K562 (cell line): ENCODE data around the gene GAB2. TPM values are rescaled to one million over a fixed set of nuclear protein-coding genes. Genes with fewer than 3 reads are reported as not detected.
A peak's percentile ranks its signal among the peaks of the same experiment; 100 is the strongest.

Experiments used
- ATAC-seq: fragments of 200-7000 bp; cut with Tn5 transposase; 3 replicates; pipeline ENCODE4 v1.9.1; 2020; ENCODE audit warnings: moderate library complexity
- BruUV-seq: library from RNA; stranded (reverse); fragments of 400-500 nt; replicated peaks from 2 replicates; lab custom pipeline; 2021; lab: Mats Ljungman, UMichigan
- CTCF ChIA-PET: fragments of 300-600 bp; formaldehyde crosslinking; extraction: SDS; loops from one replicate; lab custom pipeline; 2021; ENCODE audit warnings: low intra/inter-chr PET ratio; lab: Yijun Ruan, JAX
- POLR2A ChIA-PET: fragments of 300-600, 350-650 bp; sonication (Branson Sonifier 250); formaldehyde crosslinking; extraction: SDS; loops from one replicate; lab custom pipeline; 2021; ENCODE audit warnings: antibody characterized with exemption, inconsistent platforms; lab: Yijun Ruan, JAX
- DNase-seq, 4 experiments: peaks; one replicate each; pipeline versions ENCODE4 v3.0.0 to v3.0.0-alpha.2; 2011 to 2018; ENCODE audit warnings: low spot score in 3 of 4, mixed read lengths in 3 of 4; ENCODE audit errors: extremely low read depth in 1 of 4
- FAIRE-seq: peaks from 2 replicates; lab custom pipeline; 2011; peaks lifted over from hg19 to GRCh38; lab: Jason Lieb, UNC
- H2AFZ ChIP-seq: 2 replicates; pipeline ENCODE4 v1.6.0; 2011; ENCODE audit warnings: low read depth, low read length, control low read depth, inconsistent platforms
- H3K27ac ChIP-seq: fragments of 200-600 bp; 3 replicates; pipeline ENCODE4 v1.8.0; 2011; ENCODE audit warnings: low read depth, mild to moderate bottlenecking, control low read depth, inconsistent platforms, low read length, moderate library complexity, mixed read lengths; ENCODE audit errors: extremely low read depth
- H3K27me3 ChIP-seq, 2 experiments: fragments of 300-600 bp in 1 of 2; 2 replicates in 1 of 2; 3 replicates in 1 of 2; pipeline versions ENCODE4 v1.6.0 to v1.8.0; 2011; ENCODE audit warnings: inconsistent platforms in 2 of 2, low read length in 2 of 2, mild to moderate bottlenecking in 1 of 2, mixed read lengths in 1 of 2, moderate library complexity in 1 of 2; ENCODE audit not compliant: control insufficient read depth in 2 of 2, insufficient read depth in 2 of 2
- H3K36me3 ChIP-seq: fragments of 300-600 bp; 3 replicates; pipeline ENCODE4 v1.8.0; 2011; ENCODE audit warnings: mild to moderate bottlenecking, low read length, inconsistent platforms; ENCODE audit not compliant: control insufficient read depth, insufficient read depth
- H3K4me1 ChIP-seq, 2 experiments: fragments of 200-600 bp in 1 of 2; replicated peaks in 1 of 2; 2 replicates in 1 of 2; 3 replicates in 1 of 2; pipeline versions ENCODE4 v1.5.1 to v1.8.0; 2011; ENCODE audit warnings: inconsistent platforms in 2 of 2, low read length in 2 of 2, mild to moderate bottlenecking in 1 of 2, mixed read lengths in 1 of 2, moderate library complexity in 1 of 2; ENCODE audit not compliant: control insufficient read depth in 2 of 2, insufficient read depth in 2 of 2
- H3K4me2 ChIP-seq: 2 replicates; pipeline ENCODE4 v1.6.1; 2011; ENCODE audit warnings: low read length, control low read depth, inconsistent platforms, mixed read lengths; ENCODE audit not compliant: insufficient read depth
- H3K4me3 ChIP-seq: fragments of 200-600 bp; sonication (generic), shearing (Covaris generic); 2 replicates; pipeline ENCODE4 v1.5.1; 2016; ENCODE audit warnings: control low read depth, inconsistent platforms
- H3K79me2 ChIP-seq: fragments of 200-600 bp; 3 replicates; pipeline ENCODE4 v1.8.0; 2011; ENCODE audit warnings: low read length, inconsistent platforms; ENCODE audit not compliant: control insufficient read depth, insufficient read depth
- H3K9ac ChIP-seq, 2 experiments: 2 replicates each; pipeline versions ENCODE4 v1.6.0 to v1.6.1; 2011; ENCODE audit warnings: low read depth in 2 of 2, low read length in 2 of 2, control low read depth in 1 of 2, inconsistent platforms in 1 of 2, mild to moderate bottlenecking in 1 of 2, mixed read lengths in 1 of 2; ENCODE audit not compliant: insufficient read depth in 1 of 2
- H3K9me1 ChIP-seq: one replicate; pipeline ENCODE4 v1.6.0; 2011; ENCODE audit warnings: inconsistent platforms, mild to moderate bottlenecking, low read length, moderate library complexity; ENCODE audit not compliant: control insufficient read depth, insufficient read depth
- H3K9me3 ChIP-seq: replicated peaks from 2 replicates; pipeline ENCODE4 v1.5.1; 2011; ENCODE audit warnings: low read depth, low read length, inconsistent platforms; ENCODE audit not compliant: control insufficient read depth, insufficient read depth
- H4K20me1 ChIP-seq: replicated peaks from 2 replicates; pipeline ENCODE4 v1.6.1; 2011; ENCODE audit warnings: low read length, inconsistent platforms, mixed read lengths; ENCODE audit not compliant: control insufficient read depth, insufficient read depth
- NONO ChIP-seq, 2 experiments: fragments of 200-400 bp in 1 of 2; fragments of 450-650 bp in 1 of 2; formaldehyde crosslinking in 1 of 2; IDR thresholded peaks; 2 replicates each; pipeline ENCODE4 v1.6.1; 2017; ENCODE audit warnings: low read depth in 2 of 2, mild to moderate bottlenecking in 2 of 2, moderate library complexity in 2 of 2, low read length in 1 of 2
- PCBP2 ChIP-seq: fragments of 200-400 bp; formaldehyde crosslinking; IDR thresholded peaks from 2 replicates; pipeline ENCODE4 v1.6.1; 2018; ENCODE audit warnings: low read length, low read depth, mild to moderate bottlenecking, moderate library complexity; ENCODE audit not compliant: poor library complexity, severe bottlenecking
- POLR2H ChIP-seq: IDR thresholded peaks from 2 replicates; pipeline ENCODE4 v1.6.1; 2016; ENCODE audit warnings: missing genetic modification characterization, low read depth, mild to moderate bottlenecking, control low read depth, missing compliant biosample characterization, moderate library complexity
- WGBS: fragments of 100-300 bp; shearing (Covaris generic); methylation state at CpG from one replicate; pipeline ENCODE4 v1.1.6; 2016; ENCODE audit warnings: low coverage, mixed read lengths; ENCODE audit not compliant: insufficient coverage; ENCODE audit errors: missing lambda C conversion rate; 5-methylcytosine and 5-hydroxymethylcytosine counted together
- in situ Hi-C: fragments of 300-500 bp; cut with MboI; formaldehyde crosslinking; loops from 4 replicates; pipeline ENCODE4 v1.15.0; 2018; ENCODE audit warnings: inconsistent platforms, mixed read lengths
- intact Hi-C: fragments of 100-400 bp; cut with micrococcal nuclease; formaldehyde crosslinking; loops from 2 replicates; pipeline ENCODE4 v1.14.2; 2022
- polyA plus RNA-seq, 8 experiments: library from polyadenylated mRNA; depleted of rRNA in 4 of 8; stranded (reverse) in 5 of 8; unstranded in 3 of 8; fragments of >200 nt; fragmentation: Nextera tagmentation in 2 of 8; fragmentation: Illumina TruSeq in 1 of 8; extraction: Ambion mirVana in 2 of 8; extraction: Trizol in 1 of 8; gene quantifications; 2 replicates each; pipeline versions ENCODE4 v1.2.1 to v1.2.3, GENCODE V29; 2011 to 2014; ENCODE audit warnings: inconsistent platforms in 1 of 8, missing spikeins in 1 of 8
- total RNA-seq, 7 experiments: library from RNA; depleted of rRNA in 6 of 7; stranded (reverse); fragments of >200 nt in 6 of 7; fragmentation: Illumina TruSeq in 2 of 7; extraction: Trizol in 2 of 7; gene quantifications; 2 replicates each; pipeline versions ENCODE4 v1.2.1 to v1.2.3, GENCODE V29; 2011 to 2021; ENCODE audit warnings: low replicate concordance in 1 of 7
- TF ChIP-seq, protein P1 (sequence below): sonication (generic); formaldehyde crosslinking; IDR thresholded peaks from 2 replicates; pipeline ENCODE4 v1.8.0; 2022; ENCODE audit warnings: missing genetic modification reagents, mild to moderate bottlenecking, borderline replicate concordance
- TF ChIP-seq, protein P2 (sequence below): fragments of 450-650 bp; IDR thresholded peaks from 2 replicates; pipeline ENCODE4 v1.6.1; 2017; ENCODE audit warnings: antibody characterized with exemption, mild to moderate bottlenecking

Gene GAB2
- total and polyA plus RNA-seq, 9 of the 15 experiments (the other 6 are each of a cell fraction or from before 2014, with no cell fraction given) = 2.3 to 35.2 (median 16.1) TPM

DNA sequence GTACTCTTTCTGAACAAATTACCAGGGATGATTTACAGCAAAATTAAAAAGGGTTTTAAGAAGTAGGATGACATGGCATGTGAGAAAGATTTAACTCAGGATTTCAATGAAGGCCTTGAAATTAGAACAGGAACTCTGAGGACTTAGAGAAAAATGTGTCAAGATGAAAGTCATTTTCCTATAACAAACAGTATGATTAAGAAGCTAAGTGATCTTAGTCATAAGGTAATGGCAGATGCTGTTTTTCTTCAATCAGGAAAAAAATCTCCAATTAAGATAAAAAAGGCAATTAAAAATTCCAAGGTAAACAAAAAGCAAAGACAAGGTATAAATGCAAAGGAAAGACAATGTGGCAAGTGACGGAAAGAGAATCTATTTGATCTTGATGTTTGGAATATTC, 73.5 kb downstream of the GAB2 start:
- POLR2A ChIA-PET = interaction anchor here (2.7 kb wide), 1 partner anchor 11 kb away, joined by 13 read pairs; no protein-coding TSS in a partner anchor
- H3K79me2 ChIP-seq = peaks cover 84% of the 10 kb centered on the region
- no peak overlapping the region for H2AFZ ChIP-seq
- FAIRE-seq = peak; percentile 49
- no TSS peak for BruUV-seq
- H3K9ac ChIP-seq = no peak overlapping the region
- peaks cover 9 to 60% of the 10 kb centered on the region in 2 experiments for H3K4me1 ChIP-seq
- no peak overlapping the region for H3K27ac ChIP-seq
- intact Hi-C loops = no loop called here
- no peaks in the 10 kb centered on the region for H3K36me3 ChIP-seq
- no peak overlapping the region for H3K4me2 ChIP-seq
- H3K9me1 ChIP-seq = no peaks in the 10 kb centered on the region
- TF ChIP-seq POLR2H (tag) = peak; percentile 31; the same call in 1 of the 2 replicates
- TF ChIP-seq, protein P1, sequence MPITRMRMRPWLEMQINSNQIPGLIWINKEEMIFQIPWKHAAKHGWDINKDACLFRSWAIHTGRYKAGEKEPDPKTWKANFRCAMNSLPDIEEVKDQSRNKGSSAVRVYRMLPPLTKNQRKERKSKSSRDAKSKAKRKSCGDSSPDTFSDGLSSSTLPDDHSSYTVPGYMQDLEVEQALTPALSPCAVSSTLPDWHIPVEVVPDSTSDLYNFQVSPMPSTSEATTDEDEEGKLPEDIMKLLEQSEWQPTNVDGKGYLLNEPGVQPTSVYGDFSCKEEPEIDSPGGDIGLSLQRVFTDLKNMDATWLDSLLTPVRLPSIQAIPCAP (CRISPR knock-in tag) = no peak
- TF ChIP-seq, all 486 proteins: peak for 1
- in situ Hi-C loops = no loop called here
- WGBS = 93% methylated on average over 1 of the region's 1 CpG
- Histone ChIP-seq H4K20me1 (no peaks in the 10 kb centered on the region), H3K4me3 (no peak overlapping the region), H3K27me3 (no peaks in the 10 kb centered on the region), H3K9me3 (no peaks in the 10 kb centered on the region)
- DNase-seq (no peak), ATAC-seq (no peak)
- CTCF ChIA-PET = no interaction called here

DNA sequence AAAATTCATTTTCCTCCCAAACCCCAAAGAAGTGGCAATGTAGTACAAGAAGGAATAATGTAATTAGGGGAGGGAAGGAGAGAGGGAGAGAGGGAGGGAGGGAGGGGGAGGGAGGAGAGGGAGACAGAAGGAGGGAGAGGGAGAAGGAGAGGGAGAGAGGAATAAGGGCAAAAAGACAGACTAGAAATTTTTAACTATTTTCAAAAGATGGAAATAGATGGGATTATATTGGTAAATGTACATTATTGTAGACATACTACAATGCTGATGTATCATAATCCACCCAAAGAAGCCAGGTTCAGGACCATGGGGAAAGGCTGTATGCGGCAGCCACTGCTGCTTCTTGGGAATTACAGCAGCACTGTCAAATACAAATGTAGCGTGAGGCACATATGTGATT, 74.3 kb downstream of the GAB2 start:
- Histone ChIP-seq H3K9me3 (no peaks in the 10 kb centered on the region), H3K36me3 (no peaks in the 10 kb centered on the region), H2AFZ (no peak overlapping the region), H3K4me3 (no peak overlapping the region), H3K79me2 (peaks cover 84% of the 10 kb centered on the region), H3K4me2 (no peak overlapping the region), H3K4me1 (peaks cover 13 to 59% of the 10 kb centered on the region in 2 experiments), H4K20me1 (no peaks in the 10 kb centered on the region), H3K27ac (no peak overlapping the region), H3K27me3 (no peaks in the 10 kb centered on the region), H3K9ac (no peak overlapping the region), H3K9me1 (no peaks in the 10 kb centered on the region)
- no TSS peak for BruUV-seq
- FAIRE-seq (no peak), DNase-seq (no peak), ATAC-seq (no peak)
- TF ChIP-seq PCBP2 = peak; percentile 53
- no peak for TF ChIP-seq NONO (IDR thresholded peaks at IDR 0.05; ENCODE audit: low read depth in 2 of 2, low read length in 1 of 2)
- TF ChIP-seq, protein P2, sequence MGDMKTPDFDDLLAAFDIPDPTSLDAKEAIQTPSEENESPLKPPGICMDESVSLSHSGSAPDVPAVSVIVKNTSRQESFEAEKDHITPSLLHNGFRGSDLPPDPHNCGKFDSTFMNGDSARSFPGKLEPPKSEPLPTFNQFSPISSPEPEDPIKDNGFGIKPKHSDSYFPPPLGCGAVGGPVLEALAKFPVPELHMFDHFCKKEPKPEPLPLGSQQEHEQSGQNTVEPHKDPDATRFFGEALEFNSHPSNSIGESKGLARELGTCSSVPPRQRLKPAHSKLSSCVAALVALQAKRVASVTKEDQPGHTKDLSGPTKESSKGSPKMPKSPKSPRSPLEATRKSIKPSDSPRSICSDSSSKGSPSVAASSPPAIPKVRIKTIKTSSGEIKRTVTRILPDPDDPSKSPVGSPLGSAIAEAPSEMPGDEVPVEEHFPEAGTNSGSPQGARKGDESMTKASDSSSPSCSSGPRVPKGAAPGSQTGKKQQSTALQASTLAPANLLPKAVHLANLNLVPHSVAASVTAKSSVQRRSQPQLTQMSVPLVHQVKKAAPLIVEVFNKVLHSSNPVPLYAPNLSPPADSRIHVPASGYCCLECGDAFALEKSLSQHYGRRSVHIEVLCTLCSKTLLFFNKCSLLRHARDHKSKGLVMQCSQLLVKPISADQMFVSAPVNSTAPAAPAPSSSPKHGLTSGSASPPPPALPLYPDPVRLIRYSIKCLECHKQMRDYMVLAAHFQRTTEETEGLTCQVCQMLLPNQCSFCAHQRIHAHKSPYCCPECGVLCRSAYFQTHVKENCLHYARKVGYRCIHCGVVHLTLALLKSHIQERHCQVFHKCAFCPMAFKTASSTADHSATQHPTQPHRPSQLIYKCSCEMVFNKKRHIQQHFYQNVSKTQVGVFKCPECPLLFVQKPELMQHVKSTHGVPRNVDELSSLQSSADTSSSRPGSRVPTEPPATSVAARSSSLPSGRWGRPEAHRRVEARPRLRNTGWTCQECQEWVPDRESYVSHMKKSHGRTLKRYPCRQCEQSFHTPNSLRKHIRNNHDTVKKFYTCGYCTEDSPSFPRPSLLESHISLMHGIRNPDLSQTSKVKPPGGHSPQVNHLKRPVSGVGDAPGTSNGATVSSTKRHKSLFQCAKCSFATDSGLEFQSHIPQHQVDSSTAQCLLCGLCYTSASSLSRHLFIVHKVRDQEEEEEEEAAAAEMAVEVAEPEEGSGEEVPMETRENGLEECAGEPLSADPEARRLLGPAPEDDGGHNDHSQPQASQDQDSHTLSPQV = no peak
- 100% methylated on average over 2 of the region's 2 CpGs for WGBS
- intact Hi-C loops (no loop called here), in situ Hi-C loops (no loop called here)
- ChIA-PET POLR2A (interaction anchor here (1.2 kb wide), 1 partner anchor 9 kb away, joined by 5 read pairs; no protein-coding TSS in a partner anchor), CTCF (no interaction called here)
